ENCODE results near the gene FUCA1. TPM values are rescaled to one million over a fixed set of nuclear protein-coding genes. Genes with fewer than 3 reads are reported as not detected.
A peak's percentile ranks its signal among the peaks of the same experiment; 100 is the strongest.
"Not testable (repeated sequence)": the region's sequence is repeated elsewhere in the genome, so short reads cannot be mapped to it uniquely, and the experiment has no call there.

FUCA1 gene
- total RNA-seq, 1 donor from 2014 or later = 11.4 TPM

- Histone ChIP-seq H3K27ac (replicated peaks) (no peak overlapping the region), H3K4me1 (peaks cover 11% of the 10 kb centered on the region), H3K9me3 (replicated peaks) (peaks cover 7% of the 10 kb centered on the region), H3K4me3 (no peak overlapping the region), H3K27me3 (ENCODE audit: low read depth) (no peaks in the 10 kb centered on the region), H3K36me3 (peaks cover 41% of the 10 kb centered on the region)
- intact Hi-C loops (cut with micrococcal nuclease) = no loop called here
- no peak for TF ChIP-seq CTCF (IDR thresholded peaks at IDR 0.05; ENCODE audit: borderline replicate concordance)
- no peak for DNase-seq
Measured at GRCh38 chr1:23843644-23844043, 24.4 kb downstream of the FUCA1 start.

GRCh38 chr1:23838401-23838866 is 29.7 kb downstream of the FUCA1 start:
- intact Hi-C loops (cut with micrococcal nuclease) = no loop called here
- Histone ChIP-seq H3K27me3 (ENCODE audit: low read depth) (peaks cover 5% of the 10 kb centered on the region), H3K4me3 (peak overlapping the region; percentile 59), H3K36me3 (no peaks in the 10 kb centered on the region), H3K4me1 (peaks cover 7% of the 10 kb centered on the region), H3K9me3 (replicated peaks) (no peaks in the 10 kb centered on the region), H3K27ac (replicated peaks) (no peak overlapping the region)
- TF ChIP-seq CTCF (IDR thresholded peaks at IDR 0.05; ENCODE audit: borderline replicate concordance) = no peak
- DNase-seq = peak; percentile 70

GRCh38 chr1:23837908-23838307 is 30.2 kb downstream of the FUCA1 start:
- peaks cover 7% of the 10 kb centered on the region for H3K4me1 ChIP-seq
- intact Hi-C loops (cut with micrococcal nuclease) = no loop called here
- peaks cover 5% of the 10 kb centered on the region for H3K27me3 ChIP-seq (ENCODE audit: low read depth)
- no peaks in the 10 kb centered on the region for H3K36me3 ChIP-seq
- H3K27ac ChIP-seq (replicated peaks) = no peak overlapping the region
- no peak for TF ChIP-seq CTCF (IDR thresholded peaks at IDR 0.05; ENCODE audit: borderline replicate concordance)
- H3K9me3 ChIP-seq (replicated peaks) = no peaks in the 10 kb centered on the region
- DNase-seq = no peak
- H3K4me3 ChIP-seq = peak overlapping the region; percentile 59

- peaks cover 7% of the 10 kb centered on the region for H3K4me1 ChIP-seq
- H3K27me3 ChIP-seq (ENCODE audit: low read depth) = peaks cover 5% of the 10 kb centered on the region
- DNase-seq = no peak
- no peaks in the 10 kb centered on the region for H3K36me3 ChIP-seq
- no peaks in the 10 kb centered on the region for H3K9me3 ChIP-seq (replicated peaks)
- H3K4me3 ChIP-seq = no peak overlapping the region
- no peak for TF ChIP-seq CTCF (IDR thresholded peaks at IDR 0.05; ENCODE audit: borderline replicate concordance)
- intact Hi-C loops (cut with micrococcal nuclease) = no loop called here
- no peak overlapping the region for H3K27ac ChIP-seq (replicated peaks)
Measured at GRCh38 chr1:23836037-23836436, 32.1 kb downstream of the FUCA1 start.

GRCh38 chr1:23834156-23834555 is 33.9 kb downstream of the FUCA1 start:
- H3K4me1 ChIP-seq; intact Hi-C loops (cut with micrococcal nuclease); H3K36me3 ChIP-seq: not testable (repeated sequence)

GRCh38 chr1:23827717-23828116 is 40.4 kb downstream of the FUCA1 start:
- H3K27ac ChIP-seq (replicated peaks) = no peak overlapping the region
- H3K4me1 ChIP-seq = peaks cover 25% of the 10 kb centered on the region
- DNase-seq = no peak
- H3K4me3 ChIP-seq = no peak overlapping the region
- H3K36me3 ChIP-seq = no peaks in the 10 kb centered on the region
- no peak for TF ChIP-seq CTCF (IDR thresholded peaks at IDR 0.05; ENCODE audit: borderline replicate concordance)
- no peaks in the 10 kb centered on the region for H3K9me3 ChIP-seq (replicated peaks)
- H3K27me3 ChIP-seq (ENCODE audit: low read depth) = no peaks in the 10 kb centered on the region
- intact Hi-C loops (cut with micrococcal nuclease) = no loop called here

More at GRCh38 chr1:23834156-23834555, 33.9 kb downstream of the FUCA1 start:
- not testable (repeated sequence) for H3K27me3 ChIP-seq (ENCODE audit: low read depth); H3K27ac ChIP-seq (replicated peaks); H3K4me3 ChIP-seq; DNase-seq; H3K9me3 ChIP-seq (replicated peaks)

- H3K4me3 ChIP-seq; H3K9me3 ChIP-seq (replicated peaks); intact Hi-C loops (cut with micrococcal nuclease); H3K36me3 ChIP-seq; H3K27me3 ChIP-seq (ENCODE audit: low read depth); DNase-seq; H3K27ac ChIP-seq (replicated peaks): not testable (repeated sequence)
- H3K4me1 ChIP-seq = peaks cover 25% of the 10 kb centered on the region
Measured at GRCh38 chr1:23826590-23826989, 41.5 kb downstream of the FUCA1 start.
